Measurements from ENCODE around the gene MED13. TPM values are rescaled to one million over a fixed set of nuclear protein-coding genes. Genes with fewer than 3 reads are reported as not detected.
A peak's percentile ranks its signal among the peaks of the same experiment; 100 is the strongest.

Gene MED13
- total RNA-seq, 6 experiments from 2014 or later: 22.9 to 36.3 (median 32.5) TPM

DNA sequence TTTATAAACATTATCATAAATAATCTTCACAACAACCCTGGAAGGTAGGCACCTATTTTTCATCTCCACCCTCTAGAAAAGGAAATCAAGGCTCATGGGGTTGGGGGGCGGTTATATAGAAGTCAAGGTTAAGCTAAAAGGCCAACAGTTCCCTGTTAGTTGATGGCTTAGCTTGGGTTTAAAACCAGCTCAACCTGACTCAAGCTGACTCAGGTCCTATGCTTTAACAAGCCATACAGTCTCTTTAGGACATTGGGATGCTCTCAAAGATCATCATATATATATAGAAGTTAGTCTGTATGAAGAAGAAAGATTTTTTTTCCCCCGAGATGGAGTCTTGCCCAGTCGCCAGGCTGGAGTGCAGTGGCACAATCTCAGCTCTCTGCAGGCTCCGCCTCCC is 44.8 kb upstream of the MED13 start:
- no peak overlapping the region for H3K4me3 ChIP-seq
- H3K27ac ChIP-seq: no peak overlapping the region
- H3K36me3 ChIP-seq: no peaks in the 10 kb centered on the region
- intact Hi-C loops (cut with DNase I): no loop called here
- DNase-seq (no peak), ATAC-seq (no peak)
- no peak for TF ChIP-seq POLR2A (IDR thresholded peaks at IDR 0.05)
- TF ChIP-seq CTCF (IDR thresholded peaks at IDR 0.05): no peak
- WGBS (ENCODE audit: insufficient coverage, low coverage, low lambda C conversion rate, missing lambda C conversion rate): 47% methylated on average over 3 of the region's 4 CpGs
- H3K9me3 ChIP-seq: no peaks in the 10 kb centered on the region
- H3K4me1 ChIP-seq: peaks cover 0 to 16% (median 7%) of the 10 kb centered on the region in 4 donors
- H3K27me3 ChIP-seq: no peaks in the 10 kb centered on the region

DNA sequence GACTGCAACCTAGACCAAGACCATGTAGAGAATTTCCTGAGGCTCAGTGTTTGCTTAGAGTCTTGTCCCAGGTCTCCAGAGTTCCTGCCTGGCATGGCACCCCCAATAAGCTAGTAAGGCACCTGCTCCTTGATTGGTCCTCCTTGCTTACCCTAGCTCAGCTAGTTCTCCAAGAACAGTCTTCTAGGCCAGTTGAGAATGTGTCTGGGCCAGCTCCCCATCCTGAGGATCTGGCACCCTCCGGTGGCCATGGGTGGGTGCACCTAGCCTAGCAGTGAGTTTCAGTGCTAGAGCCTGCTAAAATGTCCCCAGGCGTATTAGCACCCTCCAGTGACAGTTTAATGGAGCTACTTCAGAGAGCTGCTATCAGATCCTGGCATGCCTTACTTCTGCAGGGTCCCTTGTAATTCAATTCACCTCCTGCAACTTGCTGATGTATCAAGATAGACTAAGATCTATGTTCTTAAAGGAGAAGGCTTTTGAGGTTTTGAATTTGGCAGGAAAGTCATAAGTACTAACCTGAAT is 44.4 kb upstream of the MED13 start:
- Histone ChIP-seq H3K36me3 (no peaks in the 10 kb centered on the region), H3K4me1 (peaks cover 0 to 18% (median 7%) of the 10 kb centered on the region in 4 donors), H3K4me3 (no peak overlapping the region), H3K9me3 (no peaks in the 10 kb centered on the region), H3K27me3 (no peaks in the 10 kb centered on the region), H3K27ac (no peak overlapping the region)
- ATAC-seq: peak; percentile 93 to 99 (median 98)
- TF ChIP-seq POLR2A (IDR thresholded peaks at IDR 0.05) (no peak), CTCF (IDR thresholded peaks at IDR 0.05) (peak in 3 of 4 donors; percentile 92 to 97 (median 97))
- DNase-seq: peak; percentile 78 to 85 (median 83)
- 0% methylated on average over 2 of the region's 2 CpGs for WGBS (ENCODE audit: insufficient coverage, low coverage, low lambda C conversion rate, missing lambda C conversion rate)
- intact Hi-C loops (cut with DNase I): no loop called here

GRCh38 chr17:62105861-62106260 is 40.8 kb upstream of the MED13 start:
- ATAC-seq (peak in 3 of 4 donors; percentile 8 to 61 (median 11)), DNase-seq (peak in 2 of 3 donors; percentile 64 to 71)
- Histone ChIP-seq H3K4me3 (no peak overlapping the region), H3K4me1 (peaks cover 0 to 29% (median 13%) of the 10 kb centered on the region in 4 donors), H3K36me3 (no peaks in the 10 kb centered on the region), H3K27me3 (no peaks in the 10 kb centered on the region), H3K27ac (peak overlapping the region in 2 of 3 donors; percentile 64 to 70), H3K9me3 (no peaks in the 10 kb centered on the region)
- WGBS (ENCODE audit: insufficient coverage, low coverage, low lambda C conversion rate, missing lambda C conversion rate): no CpG with 5 or more reads among the region's 1 CpG
- TF ChIP-seq POLR2A (IDR thresholded peaks at IDR 0.05) (no peak), CTCF (IDR thresholded peaks at IDR 0.05) (no peak)
- intact Hi-C loops (cut with DNase I): no loop called here

- peaks cover 0 to 29% (median 13%) of the 10 kb centered on the region in 4 donors for H3K4me1 ChIP-seq
- ATAC-seq: peak in 1 of 4 donors; percentile 14
- H3K9me3 ChIP-seq: no peaks in the 10 kb centered on the region
- no peak for TF ChIP-seq POLR2A (IDR thresholded peaks at IDR 0.05)
- no peak for TF ChIP-seq CTCF (IDR thresholded peaks at IDR 0.05)
- no peak for DNase-seq
- H3K27ac ChIP-seq: peak overlapping the region in 2 of 3 donors; percentile 64 to 70
- H3K36me3 ChIP-seq: no peaks in the 10 kb centered on the region
- WGBS (ENCODE audit: insufficient coverage, low coverage, low lambda C conversion rate, missing lambda C conversion rate): 82% methylated on average over 3 of the region's 3 CpGs
- H3K27me3 ChIP-seq: no peaks in the 10 kb centered on the region
- no peak overlapping the region for H3K4me3 ChIP-seq
- intact Hi-C loops (cut with DNase I): no loop called here
These were observed 40.3 kb upstream of the MED13 start for GRCh38 chr17:62105357-62105756.
